H9 (cell line): ENCODE measurements around the gene TTC27. TPM values are rescaled to one million over a fixed set of nuclear protein-coding genes. Genes with fewer than 3 reads are reported as not detected.

Source experiments
- DNase-seq: peaks from one replicate; pipeline ENCODE4 v3.0.0-alpha.2; 2017
- H2AFZ ChIP-seq: one replicate; pipeline ENCODE4 v1.6.1; 2013; ENCODE audit warnings: mild to moderate bottlenecking, low read length, control low read depth, moderate library complexity
- H2AK5ac ChIP-seq: 2 replicates; pipeline ENCODE4 v1.6.1; 2013; ENCODE audit warnings: low read length, control low read depth, mixed read lengths; ENCODE audit not compliant: insufficient read length
- H2BK120ac ChIP-seq: one replicate; pipeline ENCODE4 v1.6.1; 2013; ENCODE audit warnings: low read depth, mild to moderate bottlenecking, low read length, control low read depth, inconsistent platforms; ENCODE audit not compliant: poor library complexity, severe bottlenecking
- H2BK12ac ChIP-seq: 2 replicates; pipeline ENCODE4 v1.6.1; 2013; ENCODE audit warnings: low read length, control low read depth, mixed read lengths, low read depth; ENCODE audit not compliant: insufficient read length
- H2BK15ac ChIP-seq: 2 replicates; pipeline ENCODE4 v1.6.1; 2013; ENCODE audit warnings: low read depth, low read length, control low read depth
- H2BK20ac ChIP-seq: one replicate; pipeline ENCODE4 v1.6.1; 2013; ENCODE audit warnings: low read depth, mild to moderate bottlenecking, low read length, control low read depth, inconsistent platforms; ENCODE audit not compliant: poor library complexity, severe bottlenecking
- H2BK5ac ChIP-seq: 2 replicates; pipeline ENCODE4 v1.6.1; 2013; ENCODE audit warnings: low read length, control low read depth, mixed read lengths; ENCODE audit not compliant: insufficient read length
- H3K14ac ChIP-seq: 2 replicates; pipeline ENCODE4 v1.6.1; 2013; ENCODE audit warnings: low read length, control low read depth; ENCODE audit not compliant: insufficient read depth
- H3K18ac ChIP-seq: 2 replicates; pipeline ENCODE4 v1.6.1; 2013; ENCODE audit warnings: low read depth, mild to moderate bottlenecking, mixed read lengths, low read length, control low read depth; ENCODE audit not compliant: insufficient read length
- H3K23ac ChIP-seq: 2 replicates; pipeline ENCODE4 v1.6.1; 2013; ENCODE audit warnings: low read length, control low read depth, mixed read lengths, low read depth; ENCODE audit not compliant: insufficient read length
- H3K23me2 ChIP-seq: 2 replicates; pipeline ENCODE4 v1.6.1; 2013; ENCODE audit warnings: low read depth, mild to moderate bottlenecking, mixed read lengths, low read length, control low read depth; ENCODE audit not compliant: insufficient read length, poor library complexity, severe bottlenecking
- H3K27ac ChIP-seq: 2 replicates; pipeline ENCODE4 v1.5.1; 2013; ENCODE audit warnings: low read length, control low read depth, mixed read lengths, low read depth; ENCODE audit not compliant: insufficient read length
- H3K27me3 ChIP-seq: 2 replicates; pipeline ENCODE4 v1.6.1; 2013; ENCODE audit warnings: low read length, control low read depth, inconsistent platforms; ENCODE audit not compliant: insufficient read depth
- H3K4ac ChIP-seq: 2 replicates; pipeline ENCODE4 v1.6.1; 2013; ENCODE audit warnings: low read depth, mild to moderate bottlenecking, control low read depth, inconsistent platforms, low read length, moderate library complexity
- H3K4me1 ChIP-seq: 2 replicates; pipeline ENCODE4 v1.6.1; 2013; ENCODE audit warnings: low read length, control low read depth, inconsistent platforms; ENCODE audit not compliant: insufficient read depth
- H3K4me2 ChIP-seq: 2 replicates; pipeline ENCODE4 v1.6.1; 2013; ENCODE audit warnings: low read length, control low read depth, mixed read lengths; ENCODE audit not compliant: insufficient read length, insufficient read depth
- H3K56ac ChIP-seq: 2 replicates; pipeline ENCODE4 v1.6.1; 2013; ENCODE audit warnings: low read depth, mild to moderate bottlenecking, mixed read lengths, low read length, control low read depth; ENCODE audit not compliant: insufficient read length
- H3K79me1 ChIP-seq: 2 replicates; pipeline ENCODE4 v1.6.1; 2013; ENCODE audit warnings: low read depth, mild to moderate bottlenecking, moderate library complexity, low read length, control low read depth, inconsistent platforms; ENCODE audit not compliant: insufficient read depth, poor library complexity, severe bottlenecking
- H3K79me2 ChIP-seq: 2 replicates; pipeline ENCODE4 v1.6.1; 2013; ENCODE audit warnings: low read length, control low read depth, inconsistent platforms; ENCODE audit not compliant: insufficient read depth
- H3K9ac ChIP-seq: 2 replicates; pipeline ENCODE4 v1.6.1; 2013; ENCODE audit warnings: low read length, control low read depth, mixed read lengths; ENCODE audit not compliant: insufficient read length; ENCODE audit errors: extremely low read depth
- H3K9me3 ChIP-seq: one replicate; pipeline ENCODE4 v1.6.1; 2013; ENCODE audit warnings: low read depth, low read length, inconsistent platforms; ENCODE audit not compliant: control insufficient read depth
- H3T11ph ChIP-seq: one replicate; pipeline ENCODE4 v1.6.1; 2013; ENCODE audit warnings: mild to moderate bottlenecking, low read length, control low read depth, inconsistent platforms
- H4K20me1 ChIP-seq: one replicate; pipeline ENCODE4 v1.6.1; 2013; ENCODE audit not compliant: control insufficient read depth, insufficient read length, insufficient read depth
- H4K5ac ChIP-seq: 2 replicates; pipeline ENCODE4 v1.6.1; 2013; ENCODE audit warnings: low read depth, mild to moderate bottlenecking, mixed read lengths, low read length, control low read depth; ENCODE audit not compliant: insufficient read length
- H4K8ac ChIP-seq: replicated peaks from 2 replicates; pipeline ENCODE4 v1.6.1; 2013; ENCODE audit warnings: low read length, control low read depth, mixed read lengths, low read depth; ENCODE audit not compliant: insufficient read length
- H4K91ac ChIP-seq: 2 replicates; pipeline ENCODE4 v1.6.1; 2013; ENCODE audit warnings: low read depth, mild to moderate bottlenecking, moderate library complexity, mixed read lengths, low read length, control low read depth; ENCODE audit not compliant: insufficient read length
- H3K27ac Mint-ChIP-seq, 3 experiments: 2 replicates in 2 of 3; 3 replicates in 1 of 3; pipeline ENCODE4 v1.8.0; 2020 to 2021; ENCODE audit warnings: mixed read lengths in 3 of 3, mild to moderate bottlenecking in 1 of 3, moderate library complexity in 1 of 3
- H3K27me3 Mint-ChIP-seq: 2 replicates; pipeline ENCODE4 v1.8.0; 2021; ENCODE audit warnings: low read depth, mild to moderate bottlenecking, moderate library complexity, mixed read lengths
- H3K36me3 Mint-ChIP-seq, 3 experiments: 2 replicates in 2 of 3; 3 replicates in 1 of 3; pipeline ENCODE4 v1.8.0; 2020 to 2021; ENCODE audit warnings: low read depth in 3 of 3, mixed read lengths in 3 of 3; ENCODE audit not compliant: insufficient read depth in 1 of 3
- H3K4me1 Mint-ChIP-seq, 2 experiments: 2 replicates each; pipeline ENCODE4 v1.8.0; 2020; ENCODE audit warnings: mixed read lengths in 2 of 2
- H3K4me3 Mint-ChIP-seq, 2 experiments: 2 replicates in 1 of 2; 3 replicates in 1 of 2; pipeline ENCODE4 v1.8.0; 2020 to 2021; ENCODE audit warnings: mild to moderate bottlenecking in 2 of 2, mixed read lengths in 2 of 2, moderate library complexity in 1 of 2
- H3K9me3 Mint-ChIP-seq, 2 experiments: 2 replicates in 1 of 2; 3 replicates in 1 of 2; pipeline ENCODE4 v1.8.0; 2020; ENCODE audit warnings: mild to moderate bottlenecking in 2 of 2, mixed read lengths in 2 of 2, moderate library complexity in 1 of 2
- WGBS: extraction: QIAGEN DNeasy Blood & Tissue Kit; methylation state at CpG from one replicate; pipeline ENCODE4 v1.1.7; 2013; ENCODE audit warnings: missing lambda C conversion rate, low lambda C conversion rate, mixed read lengths; ENCODE audit not compliant: insufficient read length; ENCODE audit errors: extremely low coverage; 5-methylcytosine and 5-hydroxymethylcytosine counted together
- total RNA-seq: library from RNA; stranded (reverse); gene quantifications from 2 replicates; pipeline ENCODE4 v1.2.1, GENCODE V29; 2021
- TF ChIP-seq, protein P1 (sequence below): fragments of 200-600 bp; sonication (generic); conservative IDR thresholded peaks from 3 replicates; pipeline ENCODE4 v1.8.0; 2021; ENCODE audit warnings: antibody characterized with exemption, mild to moderate bottlenecking

TTC27 gene
- total RNA-seq, 1 experiment from 2014 or later = 26.0 TPM

DNA sequence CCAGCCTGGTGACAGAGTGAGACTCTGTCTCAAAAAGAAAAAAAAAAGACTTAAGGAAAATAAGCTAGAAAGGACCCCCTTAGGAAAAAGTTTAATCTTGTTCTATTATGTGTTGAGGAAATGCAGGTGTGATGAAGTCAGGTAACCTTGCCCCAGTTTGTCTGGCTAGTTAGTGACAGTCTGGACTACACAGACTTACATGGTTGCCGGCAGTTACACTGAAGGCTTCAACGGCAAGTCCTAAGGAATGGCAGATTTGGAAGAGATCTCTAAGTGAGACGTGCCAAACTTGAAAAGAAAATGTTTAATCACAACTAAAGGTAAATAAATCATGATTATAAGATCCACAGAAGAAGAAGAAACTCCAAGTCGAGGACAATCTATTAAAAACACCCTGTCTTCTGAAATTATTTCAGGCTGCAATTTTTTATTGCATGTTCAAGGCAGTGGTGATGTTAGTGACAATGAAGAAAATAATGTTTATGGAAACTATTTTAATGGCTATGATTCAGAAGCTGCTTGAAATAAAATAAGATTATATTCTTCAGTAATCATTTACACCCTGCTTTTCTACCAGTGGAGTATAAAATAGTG is 84.2 kb downstream of the TTC27 start:
- Histone ChIP-seq H3K27ac (no peak overlapping the region), H2BK15ac (no peak overlapping the region), H2BK12ac (no peak overlapping the region), H3K23me2 (no peaks in the 10 kb centered on the region), H3K27me3 (no peaks in the 10 kb centered on the region), H3K23ac (no peak overlapping the region), H3T11ph (no peak overlapping the region), H2BK20ac (no peak overlapping the region), H4K20me1 (no peaks in the 10 kb centered on the region), H3K4ac (no peak overlapping the region), H3K14ac (no peak overlapping the region), H3K18ac (no peak overlapping the region), H2AFZ (no peak overlapping the region), H3K4me1 (peaks cover under 1% of the 10 kb centered on the region; the same call in 1 of the 2 replicates), H3K9me3 (no peaks in the 10 kb centered on the region), H2BK5ac (no peak overlapping the region), H3K79me1 (no peaks in the 10 kb centered on the region), H4K91ac (no peak overlapping the region), H3K56ac (no peak overlapping the region), H3K9ac (no peak overlapping the region), H2AK5ac (no peak overlapping the region), H4K5ac (no peak overlapping the region), H4K8ac (no peak overlapping the region), H2BK120ac (no peak overlapping the region), H3K4me2 (no peak overlapping the region), H3K79me2 (no peaks in the 10 kb centered on the region; the same call in 1 of the 2 replicates)
- no peak overlapping the region for H3K4me3 Mint-ChIP-seq
- H3K4me1 Mint-ChIP-seq = peaks cover 3% of the 10 kb centered on the region in 2 experiments; a peak in 2 of 4 replicates
- no peaks in the 10 kb centered on the region for H3K27me3 Mint-ChIP-seq
- no CpG with 5 or more reads among the region's 4 CpGs for WGBS
- no peak for DNase-seq
- peak overlapping the region in 1 of 3 experiments; percentile 22; a peak in 2 of 7 replicates for H3K27ac Mint-ChIP-seq
- H3K9me3 Mint-ChIP-seq = no peaks in the 10 kb centered on the region
- peaks cover 0 to 6% (median 4%) of the 10 kb centered on the region in 3 experiments; a peak in 4 of 7 replicates for H3K36me3 Mint-ChIP-seq
- TF ChIP-seq, protein P1, sequence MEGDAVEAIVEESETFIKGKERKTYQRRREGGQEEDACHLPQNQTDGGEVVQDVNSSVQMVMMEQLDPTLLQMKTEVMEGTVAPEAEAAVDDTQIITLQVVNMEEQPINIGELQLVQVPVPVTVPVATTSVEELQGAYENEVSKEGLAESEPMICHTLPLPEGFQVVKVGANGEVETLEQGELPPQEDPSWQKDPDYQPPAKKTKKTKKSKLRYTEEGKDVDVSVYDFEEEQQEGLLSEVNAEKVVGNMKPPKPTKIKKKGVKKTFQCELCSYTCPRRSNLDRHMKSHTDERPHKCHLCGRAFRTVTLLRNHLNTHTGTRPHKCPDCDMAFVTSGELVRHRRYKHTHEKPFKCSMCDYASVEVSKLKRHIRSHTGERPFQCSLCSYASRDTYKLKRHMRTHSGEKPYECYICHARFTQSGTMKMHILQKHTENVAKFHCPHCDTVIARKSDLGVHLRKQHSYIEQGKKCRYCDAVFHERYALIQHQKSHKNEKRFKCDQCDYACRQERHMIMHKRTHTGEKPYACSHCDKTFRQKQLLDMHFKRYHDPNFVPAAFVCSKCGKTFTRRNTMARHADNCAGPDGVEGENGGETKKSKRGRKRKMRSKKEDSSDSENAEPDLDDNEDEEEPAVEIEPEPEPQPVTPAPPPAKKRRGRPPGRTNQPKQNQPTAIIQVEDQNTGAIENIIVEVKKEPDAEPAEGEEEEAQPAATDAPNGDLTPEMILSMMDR = no peak
